Neutrophil (primary cell): ENCODE data around the gene FEZF1.

ENCODE experiments used
- H3K27ac ChIP-seq: fragments of 200-600 bp; sonication (generic); 2 replicates; pipeline ENCODE4 v1.5.1; 2016; ENCODE audit warnings: mild to moderate bottlenecking, moderate library complexity
- H3K27me3 ChIP-seq: fragments of 200-600 bp; sonication (generic); 2 replicates; pipeline ENCODE4 v1.6.0; 2016; ENCODE audit warnings: mild to moderate bottlenecking
- H3K36me3 ChIP-seq: fragments of 200-600 bp; sonication (generic); 2 replicates; pipeline ENCODE4 v1.5.1; 2017
- H3K4me1 ChIP-seq, 2 experiments: fragments of 200-600 bp in 1 of 2; sonication (generic) in 1 of 2; 1 replicate in 1 of 2; 2 replicates in 1 of 2; pipeline versions ENCODE4 v1.5.1 to v1.6.1; 2013 to 2016; ENCODE audit warnings: low read depth in 1 of 2, low read length in 1 of 2, mild to moderate bottlenecking in 1 of 2, moderate library complexity in 1 of 2; ENCODE audit not compliant: control insufficient read depth in 1 of 2, insufficient read depth in 1 of 2
- H3K4me3 ChIP-seq, 2 experiments: fragments of 200-600 bp in 1 of 2; sonication (generic) in 1 of 2; 1 replicate in 1 of 2; 2 replicates in 1 of 2; pipeline ENCODE4 v1.5.1; 2013 to 2016; ENCODE audit warnings: low read depth in 1 of 2, low read length in 1 of 2, mild to moderate bottlenecking in 1 of 2, moderate library complexity in 1 of 2
- H3K9me3 ChIP-seq: fragments of 200-600 bp; sonication (generic); 2 replicates; pipeline ENCODE4 v1.5.1; 2016
- TF ChIP-seq, protein P1 (sequence below): fragments of 200-600 bp; sonication (generic); IDR thresholded peaks from 2 replicates; pipeline ENCODE4 v1.5.1; 2016; ENCODE audit warnings: antibody characterized with exemption

The FEZF1 gene

DNA sequence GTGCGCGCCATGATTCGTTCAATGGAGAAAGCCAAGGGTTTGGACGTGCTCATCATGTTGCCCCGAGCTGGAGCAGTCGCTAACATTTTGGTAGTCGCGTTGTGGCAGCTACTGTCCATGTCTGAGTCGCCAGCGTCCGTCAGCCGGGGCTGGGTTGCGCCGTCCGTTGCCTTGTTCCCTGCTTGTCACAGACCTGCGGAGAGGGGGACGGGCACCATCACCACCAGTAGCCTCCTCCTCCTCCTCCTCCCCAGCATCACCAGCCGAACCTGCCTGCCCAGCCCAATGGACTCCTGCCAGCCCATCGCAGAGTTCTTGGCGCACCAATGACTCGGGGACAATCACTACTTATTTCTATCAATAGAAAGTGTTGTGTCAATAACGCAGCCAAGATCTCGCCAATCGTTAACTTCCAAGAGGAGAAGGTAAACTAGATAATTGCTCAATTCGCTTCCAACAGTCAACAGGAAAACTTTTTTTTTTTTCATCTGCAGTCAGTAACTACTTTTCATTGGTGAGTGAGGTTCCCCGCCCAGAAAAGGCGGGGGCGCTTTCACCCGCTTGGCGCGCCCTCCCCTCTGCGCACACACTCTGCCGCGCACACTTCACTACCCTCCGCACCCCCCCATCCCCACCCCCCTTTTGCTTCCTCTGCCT, at the start of gene FEZF1:
Gene FEZF1, minus strand, starts transcription at position 432 of the 657 bp plus-strand sequence. Its CDS starts 313 bp downstream, at position 119.
- H3K36me3 ChIP-seq: no peaks in the 10 kb centered on the region
- no peak within 1 kb of the TSS for H3K4me3 ChIP-seq
- peaks cover 7% of the 10 kb centered on the region for H3K9me3 ChIP-seq
- H3K27ac ChIP-seq: no peak within 1 kb of the TSS
- TF ChIP-seq, protein P1, sequence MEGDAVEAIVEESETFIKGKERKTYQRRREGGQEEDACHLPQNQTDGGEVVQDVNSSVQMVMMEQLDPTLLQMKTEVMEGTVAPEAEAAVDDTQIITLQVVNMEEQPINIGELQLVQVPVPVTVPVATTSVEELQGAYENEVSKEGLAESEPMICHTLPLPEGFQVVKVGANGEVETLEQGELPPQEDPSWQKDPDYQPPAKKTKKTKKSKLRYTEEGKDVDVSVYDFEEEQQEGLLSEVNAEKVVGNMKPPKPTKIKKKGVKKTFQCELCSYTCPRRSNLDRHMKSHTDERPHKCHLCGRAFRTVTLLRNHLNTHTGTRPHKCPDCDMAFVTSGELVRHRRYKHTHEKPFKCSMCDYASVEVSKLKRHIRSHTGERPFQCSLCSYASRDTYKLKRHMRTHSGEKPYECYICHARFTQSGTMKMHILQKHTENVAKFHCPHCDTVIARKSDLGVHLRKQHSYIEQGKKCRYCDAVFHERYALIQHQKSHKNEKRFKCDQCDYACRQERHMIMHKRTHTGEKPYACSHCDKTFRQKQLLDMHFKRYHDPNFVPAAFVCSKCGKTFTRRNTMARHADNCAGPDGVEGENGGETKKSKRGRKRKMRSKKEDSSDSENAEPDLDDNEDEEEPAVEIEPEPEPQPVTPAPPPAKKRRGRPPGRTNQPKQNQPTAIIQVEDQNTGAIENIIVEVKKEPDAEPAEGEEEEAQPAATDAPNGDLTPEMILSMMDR: no peak
- no peaks in the 10 kb centered on the region for H3K4me1 ChIP-seq
- peaks cover 100% of the 10 kb centered on the region for H3K27me3 ChIP-seq

DNA sequence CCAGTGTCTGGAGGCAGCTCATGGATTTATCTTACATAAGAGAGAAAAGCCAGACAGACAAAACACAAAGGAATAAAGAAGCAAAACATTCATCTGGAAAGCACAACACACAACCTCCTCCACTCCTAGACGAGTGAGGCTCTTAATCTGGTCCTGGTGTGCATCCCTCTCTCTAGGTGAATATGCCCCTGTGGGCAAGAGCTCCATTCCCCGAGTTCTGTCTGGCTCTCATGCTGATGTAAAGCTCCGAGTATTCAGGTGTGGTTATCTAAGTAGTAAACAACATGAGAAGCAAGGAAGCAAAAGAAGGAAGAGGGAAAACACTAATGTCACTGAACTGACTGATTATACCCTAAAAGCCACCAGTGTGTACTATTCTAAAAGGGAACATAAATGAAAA, 47.9 kb upstream of the FEZF1 start:
- Histone ChIP-seq H3K36me3 (no peaks in the 10 kb centered on the region), H3K27ac (no peak overlapping the region), H3K4me3 (no peak overlapping the region), H3K9me3 (no peaks in the 10 kb centered on the region), H3K27me3 (no peaks in the 10 kb centered on the region), H3K4me1 (no peaks in the 10 kb centered on the region)
- TF ChIP-seq, protein P1: no peak

DNA sequence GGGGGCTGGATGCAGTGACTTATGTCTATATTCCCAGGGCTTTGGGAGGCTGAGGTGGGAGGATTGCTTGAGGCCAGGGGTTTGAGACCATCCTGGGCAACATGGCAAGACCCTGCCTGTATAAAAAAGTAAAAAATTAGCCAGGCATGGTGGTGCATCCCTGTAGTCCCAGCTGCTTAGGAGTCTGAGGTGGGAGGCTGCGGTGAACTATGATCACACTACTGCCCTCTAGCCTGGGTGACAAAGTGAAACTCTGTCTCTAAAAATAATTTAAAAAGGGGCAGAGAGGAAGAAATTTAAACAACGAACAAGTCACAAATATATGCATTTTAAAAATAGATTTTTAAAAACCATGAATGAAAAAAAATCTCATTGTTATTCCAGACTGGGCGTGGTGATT, 46.2 kb upstream of the FEZF1 start:
- Histone ChIP-seq H3K4me3 (no peak overlapping the region), H3K9me3 (no peaks in the 10 kb centered on the region), H3K27ac (no peak overlapping the region), H3K36me3 (no peaks in the 10 kb centered on the region), H3K4me1 (no peaks in the 10 kb centered on the region), H3K27me3 (no peaks in the 10 kb centered on the region)
- TF ChIP-seq, protein P1: no peak

DNA sequence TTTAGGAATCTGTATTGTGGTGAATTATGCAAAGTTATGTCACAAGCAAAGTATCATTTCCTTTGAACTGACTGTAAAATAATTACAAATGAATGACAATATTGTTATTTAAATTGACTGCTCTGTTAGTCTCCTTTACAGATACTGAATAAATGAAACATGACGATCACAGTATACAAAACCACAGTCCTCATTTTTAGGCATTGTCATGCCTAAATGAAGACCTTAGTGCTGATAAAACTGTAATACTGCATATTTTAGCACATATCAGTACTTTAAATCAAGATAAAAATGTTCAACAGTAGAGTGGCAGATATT, 39.7 kb upstream of the FEZF1 start:
- no peaks in the 10 kb centered on the region for H3K9me3 ChIP-seq
- no peak overlapping the region for H3K4me3 ChIP-seq
- no peaks in the 10 kb centered on the region for H3K36me3 ChIP-seq
- TF ChIP-seq, protein P1: no peak
- H3K27me3 ChIP-seq: no peaks in the 10 kb centered on the region
- no peaks in the 10 kb centered on the region for H3K4me1 ChIP-seq
- no peak overlapping the region for H3K27ac ChIP-seq

DNA sequence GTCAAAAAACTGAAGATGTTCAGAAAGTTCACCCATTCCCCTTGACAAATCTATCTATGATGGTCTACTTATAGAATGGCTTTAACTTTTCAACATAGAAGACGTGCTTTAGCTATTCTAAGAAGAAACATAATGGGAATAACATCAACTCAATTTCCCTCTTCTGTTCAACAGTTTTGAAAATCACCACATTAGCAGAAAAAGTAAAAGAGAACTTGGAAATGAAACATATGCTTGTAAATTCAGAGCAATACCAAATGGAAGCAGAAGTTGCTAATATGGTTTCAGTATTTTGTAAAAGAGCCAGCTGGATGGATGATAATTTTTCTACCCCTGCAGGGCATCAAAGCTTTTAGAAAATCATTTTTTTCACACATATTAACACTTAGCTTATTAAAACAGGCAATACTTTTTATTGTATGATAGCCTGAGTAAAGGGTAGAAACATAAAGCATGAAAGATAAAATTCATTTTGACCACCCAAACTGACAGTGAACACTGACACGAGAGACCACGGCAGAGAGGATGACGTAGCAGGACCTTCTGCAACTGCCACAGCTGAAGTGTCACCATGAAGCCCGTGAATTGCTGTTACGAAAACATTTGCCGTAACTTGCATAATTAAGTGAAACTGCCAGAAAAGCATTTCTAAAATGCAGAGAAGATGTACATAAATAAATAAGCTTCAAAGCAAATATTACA, 39.2 kb upstream of the FEZF1 start:
- Histone ChIP-seq H3K4me3 (no peak overlapping the region), H3K36me3 (no peaks in the 10 kb centered on the region), H3K4me1 (no peaks in the 10 kb centered on the region), H3K27ac (no peak overlapping the region), H3K9me3 (no peaks in the 10 kb centered on the region), H3K27me3 (no peaks in the 10 kb centered on the region)
- TF ChIP-seq, protein P1: no peak
